Osteoblast (primary cell): Measurements from ENCODE around the gene RUNDC3A. TPM values are rescaled to one million over a fixed set of nuclear protein-coding genes. Genes with fewer than 3 reads are reported as not detected.
A peak's percentile ranks its signal among the peaks of the same experiment; 100 is the strongest.

Source experiments
- DNase-seq: peaks from one replicate; pipeline ENCODE4 v3.0.0; 2011; ENCODE audit warnings: low spot score, mixed read lengths; ENCODE audit not compliant: insufficient read length; ENCODE audit errors: missing footprints
- H2AFZ ChIP-seq: 2 replicates; pipeline ENCODE4 v1.6.0; 2011; ENCODE audit warnings: mild to moderate bottlenecking, low read length
- H3K27ac ChIP-seq: 2 replicates; pipeline ENCODE4 v1.5.1; 2011; ENCODE audit warnings: mild to moderate bottlenecking, low read depth, low read length, moderate library complexity
- H3K27me3 ChIP-seq: 2 replicates; pipeline ENCODE4 v1.6.0; 2012; ENCODE audit warnings: mild to moderate bottlenecking, control low read depth, inconsistent platforms, low read length, moderate library complexity; ENCODE audit not compliant: insufficient read depth
- H3K36me3 ChIP-seq: 2 replicates; pipeline ENCODE4 v1.5.1; 2011; ENCODE audit warnings: mild to moderate bottlenecking, low read length, control low read depth, moderate library complexity; ENCODE audit not compliant: insufficient read depth
- H3K4me1 ChIP-seq: 2 replicates; pipeline ENCODE4 v1.5.1; 2011; ENCODE audit warnings: mild to moderate bottlenecking, low read length, control low read depth, moderate library complexity; ENCODE audit not compliant: insufficient read depth
- H3K4me2 ChIP-seq: 2 replicates; pipeline ENCODE4 v1.6.0; 2011; ENCODE audit warnings: mild to moderate bottlenecking, low read length; ENCODE audit not compliant: insufficient read depth
- H3K4me3 ChIP-seq: fragments of 200-600 bp; sonication (generic); 3 replicates; pipeline ENCODE4 v1.5.1; 2012; ENCODE audit warnings: mild to moderate bottlenecking, low read length, inconsistent platforms; ENCODE audit not compliant: insufficient read depth
- H3K79me2 ChIP-seq: 2 replicates; pipeline ENCODE4 v1.6.0; 2012; ENCODE audit warnings: mild to moderate bottlenecking, low read length, control low read depth, inconsistent platforms; ENCODE audit not compliant: insufficient read depth
- H3K9me3 ChIP-seq: 2 replicates; pipeline ENCODE4 v1.5.1; 2011; ENCODE audit warnings: low read depth, low read length, control low read depth
- H4K20me1 ChIP-seq: 2 replicates; pipeline ENCODE4 v1.6.0; 2012; ENCODE audit warnings: mild to moderate bottlenecking, low read length, control low read depth; ENCODE audit not compliant: insufficient read depth
- CTCF ChIP-seq: IDR thresholded peaks from 2 replicates; pipeline ENCODE4 v1.5.1; 2011; ENCODE audit warnings: mild to moderate bottlenecking, low read depth, low read length, moderate library complexity; ENCODE audit errors: extremely low read depth
- total RNA-seq: library from RNA; depleted of rRNA; stranded (reverse); fragments of >200 nt; gene quantifications from 2 replicates; pipeline ENCODE4 v1.2.3, GENCODE V29; 2012

RUNDC3A gene
- total RNA-seq, 1 donor, result not detected

- Histone ChIP-seq H3K27ac (no peak overlapping the region), H3K27me3 (peaks cover 43% of the 10 kb centered on the region), H3K4me3 (no peak overlapping the region), H3K79me2 (no peaks in the 10 kb centered on the region), H3K9me3 (no peaks in the 10 kb centered on the region), H3K36me3 (no peaks in the 10 kb centered on the region), H2AFZ (no peak overlapping the region), H3K4me2 (no peak overlapping the region), H3K4me1 (no peaks in the 10 kb centered on the region), H4K20me1 (peaks cover 2% of the 10 kb centered on the region)
- DNase-seq, result peak; percentile 91
- TF ChIP-seq CTCF, result no peak
Observed at GRCh38 chr17:44314031-44314430, 5.6 kb downstream of the RUNDC3A start.

DNA sequence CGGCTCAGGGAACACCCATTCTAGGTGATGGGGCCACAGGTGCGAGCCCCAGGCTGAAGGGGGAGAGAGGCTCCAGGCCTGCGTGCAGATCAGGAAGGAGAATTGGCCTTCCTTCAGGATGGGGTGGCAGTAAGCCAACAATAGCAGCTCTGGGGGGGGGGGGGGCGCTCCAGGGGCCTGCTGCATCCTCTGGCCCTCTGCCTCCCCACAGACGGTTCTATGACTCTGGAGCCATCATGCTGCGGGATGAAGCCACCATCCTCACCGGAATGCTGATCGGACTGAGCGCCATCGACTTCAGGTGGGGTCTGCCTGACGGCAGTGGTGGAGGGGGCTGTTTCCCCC lies 6.1 kb downstream of the RUNDC3A start:
- H2AFZ ChIP-seq, result no peak overlapping the region
- no peak overlapping the region for H3K4me3 ChIP-seq
- peak; percentile 79 for DNase-seq
- H3K27ac ChIP-seq, result no peak overlapping the region
- H3K4me2 ChIP-seq, result no peak overlapping the region
- H3K9me3 ChIP-seq, result no peaks in the 10 kb centered on the region
- H3K4me1 ChIP-seq, result no peaks in the 10 kb centered on the region
- H4K20me1 ChIP-seq, result peaks cover 2% of the 10 kb centered on the region
- no peak for TF ChIP-seq CTCF
- H3K36me3 ChIP-seq, result no peaks in the 10 kb centered on the region
- peaks cover 43% of the 10 kb centered on the region for H3K27me3 ChIP-seq
- H3K79me2 ChIP-seq, result no peaks in the 10 kb centered on the region

GRCh38 chr17:44314869-44315661 lies 6.7 kb downstream of the RUNDC3A start:
- Histone ChIP-seq H2AFZ (no peak overlapping the region), H4K20me1 (peaks cover 2% of the 10 kb centered on the region), H3K79me2 (no peaks in the 10 kb centered on the region), H3K4me3 (no peak overlapping the region), H3K9me3 (no peaks in the 10 kb centered on the region), H3K4me1 (no peaks in the 10 kb centered on the region), H3K36me3 (no peaks in the 10 kb centered on the region), H3K4me2 (no peak overlapping the region), H3K27me3 (peaks cover 43% of the 10 kb centered on the region), H3K27ac (no peak overlapping the region)
- DNase-seq, result peak; percentile 96
- no peak for TF ChIP-seq CTCF

GRCh38 chr17:44315760-44316731 lies 7.6 kb downstream of the RUNDC3A start:
- Histone ChIP-seq H4K20me1 (peaks cover 6% of the 10 kb centered on the region), H3K4me1 (no peaks in the 10 kb centered on the region), H3K27ac (no peak overlapping the region), H3K27me3 (peaks cover 43% of the 10 kb centered on the region), H2AFZ (no peak overlapping the region), H3K36me3 (peaks cover 5% of the 10 kb centered on the region), H3K9me3 (no peaks in the 10 kb centered on the region), H3K79me2 (no peaks in the 10 kb centered on the region), H3K4me3 (no peak overlapping the region), H3K4me2 (no peak overlapping the region)
- peak; percentile 87 for DNase-seq
- TF ChIP-seq CTCF, result no peak
